Measurements from ENCODE around the gene GAMT.
A peak's percentile ranks its signal among the peaks of the same experiment; 100 is the strongest.

The GAMT gene

GRCh38 chr19:1383312-1384084 lies 17.8 kb downstream of the GAMT start, which contains the start of gene NDUFS7:
NDUFS7 (plus strand) TSS chr19:1383907; CDS start chr19:1383927, 20 bp downstream.
- DNase-seq: peak; percentile 100

- no peak for DNase-seq
Measured at GRCh38 chr19:1383017-1383311, 18.4 kb downstream of the GAMT start.

- no peak for DNase-seq
Measured at GRCh38 chr19:1382250-1382649, 19.1 kb downstream of the GAMT start.

- DNase-seq: no peak
Measured at GRCh38 chr19:1379961-1380489, 21.3 kb downstream of the GAMT start.

GRCh38 chr19:1379126-1379905 lies 22.0 kb downstream of the GAMT start:
- DNase-seq: no peak

GRCh38 chr19:1377965-1378785 lies 23.2 kb downstream of the GAMT start:
- DNase-seq: no peak

GRCh38 chr19:1377176-1377964 lies 24.0 kb downstream of the GAMT start:
- no peak for DNase-seq

GRCh38 chr19:1376415-1376805 lies 24.9 kb downstream of the GAMT start:
- no peak for DNase-seq

- DNase-seq: no peak
Measured at GRCh38 chr19:1374250-1374577, 27.1 kb downstream of the GAMT start.

GRCh38 chr19:1373534-1374249 lies 27.6 kb downstream of the GAMT start:
- DNase-seq: no peak

GRCh38 chr19:1373042-1373533 lies 28.3 kb downstream of the GAMT start:
- DNase-seq: no peak

- DNase-seq: no peak
Measured at GRCh38 chr19:1370579-1371361, 30.6 kb downstream of the GAMT start.

- no peak for DNase-seq
Measured at GRCh38 chr19:1369214-1369805, 32.0 kb downstream of the GAMT start.

GRCh38 chr19:1366899-1367870 lies 34.2 kb downstream of the GAMT start:
- no peak for DNase-seq

GRCh38 chr19:1366296-1366695 lies 35.0 kb downstream of the GAMT start:
- no peak for DNase-seq

GRCh38 chr19:1365319-1366269 lies 35.7 kb downstream of the GAMT start:
- DNase-seq: no peak

- DNase-seq: peak; percentile 35
Measured at GRCh38 chr19:1364070-1364704, 37.2 kb downstream of the GAMT start.

Measured in activated T-cell treated with anti-CD3 and anti-CD28 coated beads, Interleukin-2, amount 50 U/mL, for 1 hour (primary cell).